HG03520 (cell line): ENCODE measurements around the gene CXCL12.

Experiments used
- ATAC-seq: cut with Tn5 transposase; IDR thresholded peaks from one replicate; pipeline ENCODE4 v1.9.1; 2021; ENCODE audit warnings: mild to moderate bottlenecking, moderate library complexity; ENCODE audit not compliant: unreplicated experiment

Gene CXCL12

GRCh38 chr10:44386546-44387052 lies 1.7 kb upstream of the CXCL12 start:
- no peak for ATAC-seq

DNA sequence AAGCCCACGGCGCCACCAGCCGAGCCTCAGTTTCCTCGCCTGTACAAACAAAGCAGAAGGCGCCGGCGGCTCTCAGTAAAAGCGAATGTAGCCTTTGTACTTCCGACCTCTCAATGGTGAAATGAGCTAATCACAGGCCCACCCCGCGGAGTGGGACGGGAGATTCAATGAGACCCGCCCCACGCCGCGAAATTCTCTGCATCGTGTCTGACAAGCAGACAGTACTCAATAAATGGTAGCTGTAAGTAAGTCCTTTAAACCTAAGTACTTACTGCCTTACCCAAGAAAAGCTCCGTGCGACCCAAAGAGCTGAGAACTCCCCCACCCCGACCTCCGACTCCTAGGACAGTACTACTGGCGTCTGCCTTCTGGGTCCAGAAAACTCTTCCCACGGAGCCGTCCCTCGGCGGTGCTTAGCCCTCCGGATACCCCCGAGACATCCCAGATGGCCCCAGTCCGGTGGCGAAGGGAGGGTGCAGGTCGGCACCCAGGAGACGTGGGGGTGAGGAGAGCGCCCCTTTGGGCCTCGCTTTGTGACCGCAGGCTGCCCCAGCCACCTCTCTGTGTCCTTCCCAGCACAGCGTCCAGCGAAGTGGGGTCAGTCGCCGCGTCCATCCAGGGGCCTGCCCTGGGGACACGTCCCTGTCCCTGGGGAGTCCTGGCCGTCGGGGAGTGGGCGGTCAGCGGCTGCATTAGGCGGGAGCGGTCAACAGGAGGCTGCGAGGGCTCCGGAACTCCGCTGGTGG lies 972 bp upstream of the CXCL12 start:
- ATAC-seq, result no peak

DNA sequence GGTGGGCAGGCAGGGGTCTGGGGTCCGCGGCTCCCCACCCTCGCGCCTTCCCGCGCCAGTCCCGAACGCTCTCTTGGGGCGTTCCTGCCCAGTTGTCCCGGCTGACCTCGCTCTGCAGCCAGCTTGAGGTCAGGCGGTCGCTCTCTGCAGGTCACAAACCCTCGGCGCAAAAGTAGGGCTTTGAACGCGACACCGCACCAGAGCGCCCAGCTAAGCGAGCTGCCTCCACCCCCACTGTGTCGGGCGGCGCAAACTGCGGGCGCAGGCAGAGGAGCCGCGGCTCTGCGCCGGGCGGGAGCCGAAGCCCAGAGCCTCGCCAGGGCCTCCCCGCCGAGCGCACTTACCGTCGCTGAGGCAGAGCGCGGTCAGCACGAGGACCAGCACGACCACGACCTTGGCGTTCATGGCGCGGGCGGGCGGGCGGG lies 284 bp downstream of the CXCL12 start:
- ATAC-seq, result no peak

- ATAC-seq, result no peak
These were observed 922 bp downstream of the CXCL12 start for GRCh38 chr10:44383749-44384600.

GRCh38 chr10:44382981-44383748 lies 1.7 kb downstream of the CXCL12 start:
- ATAC-seq, result no peak

DNA sequence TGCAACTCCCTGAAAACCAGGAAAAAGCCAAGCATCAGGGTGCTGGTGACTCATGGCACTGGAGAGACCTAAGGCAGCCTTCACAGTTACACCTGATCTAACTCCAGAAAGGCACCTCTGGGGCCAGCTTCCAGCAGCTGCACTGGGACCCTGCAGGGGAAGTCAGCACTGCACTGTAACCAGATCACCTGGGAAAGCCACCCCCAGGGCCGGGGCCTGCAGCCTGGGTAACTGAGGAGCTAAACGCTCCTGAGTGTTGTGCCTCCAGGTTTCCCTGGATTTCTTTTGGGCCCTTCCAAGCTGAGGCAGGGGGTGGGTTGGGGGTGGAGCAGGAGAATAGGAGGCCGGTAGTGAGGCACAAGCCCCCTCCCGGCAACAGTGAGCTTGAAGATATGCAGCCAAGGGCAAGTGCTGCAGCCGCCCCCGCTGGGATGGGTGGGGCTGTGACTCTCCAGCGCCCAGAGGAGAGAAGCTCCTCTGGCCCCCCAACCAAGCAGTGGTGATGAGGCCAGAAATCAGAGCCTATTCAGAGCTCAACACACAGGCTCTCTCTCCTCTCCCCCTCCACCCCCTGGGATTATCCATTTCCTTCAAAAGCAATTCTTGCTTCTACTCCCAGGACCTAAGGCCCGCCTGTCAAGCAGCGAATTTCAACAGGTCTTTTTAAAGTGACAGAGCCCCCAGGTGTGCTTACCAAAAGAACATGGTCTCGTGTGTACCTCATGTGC lies 2.6 kb downstream of the CXCL12 start:
- ATAC-seq, result no peak

- no peak for ATAC-seq
These were observed 3.9 kb downstream of the CXCL12 start for GRCh38 chr10:44380829-44381600.

- no peak for ATAC-seq
These were observed 5.0 kb downstream of the CXCL12 start for GRCh38 chr10:44379907-44380306.

DNA sequence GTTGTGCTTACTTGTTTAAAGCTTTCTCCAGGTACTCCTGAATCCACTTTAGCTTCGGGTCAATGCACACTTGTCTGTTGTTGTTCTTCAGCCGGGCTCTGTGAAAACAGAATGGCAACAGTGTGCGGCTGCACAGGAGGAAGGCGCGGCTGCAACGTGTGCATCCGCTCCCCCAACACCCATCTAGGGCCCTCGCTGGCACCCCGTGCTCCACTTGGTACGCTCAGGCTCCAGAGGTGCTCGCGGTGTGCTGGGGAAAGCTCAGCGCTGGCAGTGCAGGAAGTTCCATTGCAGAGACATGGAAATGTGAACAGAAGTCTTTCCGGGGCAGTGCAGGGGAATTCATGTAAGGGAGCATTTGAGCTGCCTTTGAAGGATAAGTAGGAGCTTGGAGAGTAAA lies 6.3 kb downstream of the CXCL12 start:
- no peak for ATAC-seq

DNA sequence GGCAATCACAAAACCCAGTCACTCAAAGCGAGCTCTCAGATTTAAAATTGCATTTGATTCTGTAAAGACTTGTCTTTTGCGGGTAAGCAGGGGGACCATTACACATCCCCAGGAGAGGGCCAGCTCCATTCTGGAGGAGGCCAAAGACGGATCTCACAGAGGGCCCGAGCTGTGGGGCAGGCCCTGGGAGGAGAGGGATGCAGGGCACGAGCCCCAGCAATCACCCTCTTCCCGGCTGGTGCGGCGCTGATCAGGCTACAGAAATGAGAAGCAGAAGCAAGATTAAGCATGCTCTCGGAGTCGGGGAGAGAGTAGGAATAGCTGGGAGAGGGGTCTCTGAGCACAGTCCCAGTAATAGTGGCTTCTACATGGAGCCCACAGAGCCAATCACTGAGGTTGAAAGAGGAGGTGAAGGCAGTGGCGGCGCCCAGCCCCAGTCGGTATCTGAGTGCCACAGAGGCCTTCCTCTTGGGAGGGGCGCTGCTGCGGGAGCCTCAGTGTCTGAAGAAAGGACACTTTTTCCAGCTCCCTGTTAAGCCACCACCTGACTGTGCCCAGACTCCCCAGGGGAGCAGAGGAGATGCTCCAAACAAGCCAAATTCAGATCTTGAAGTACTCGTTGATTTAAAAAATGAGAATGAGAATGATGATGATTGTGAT lies 7.1 kb downstream of the CXCL12 start:
- no peak for ATAC-seq

GRCh38 chr10:44376472-44377099 lies 8.3 kb downstream of the CXCL12 start:
- ATAC-seq, result no peak

DNA sequence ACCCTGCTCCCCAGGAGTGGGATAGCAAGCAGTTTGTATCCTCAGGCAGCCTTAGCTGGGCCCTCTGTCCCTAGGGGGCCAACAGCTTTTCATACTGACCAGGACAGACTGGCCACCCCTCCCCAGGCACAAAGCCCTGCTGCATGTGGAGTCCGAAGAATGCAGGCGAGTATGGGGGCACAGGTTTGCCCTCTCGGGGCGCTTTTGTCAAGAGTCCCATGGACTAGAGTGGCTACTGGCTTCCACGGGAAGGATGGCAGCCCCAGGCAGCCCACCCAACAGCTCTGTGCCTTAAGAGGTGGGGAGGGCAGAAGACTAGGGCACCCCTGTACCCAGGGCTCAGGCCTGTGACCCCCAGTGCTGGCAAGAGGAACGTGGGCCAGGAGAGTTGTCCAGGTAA lies 10.7 kb downstream of the CXCL12 start:
- no peak for ATAC-seq

DNA sequence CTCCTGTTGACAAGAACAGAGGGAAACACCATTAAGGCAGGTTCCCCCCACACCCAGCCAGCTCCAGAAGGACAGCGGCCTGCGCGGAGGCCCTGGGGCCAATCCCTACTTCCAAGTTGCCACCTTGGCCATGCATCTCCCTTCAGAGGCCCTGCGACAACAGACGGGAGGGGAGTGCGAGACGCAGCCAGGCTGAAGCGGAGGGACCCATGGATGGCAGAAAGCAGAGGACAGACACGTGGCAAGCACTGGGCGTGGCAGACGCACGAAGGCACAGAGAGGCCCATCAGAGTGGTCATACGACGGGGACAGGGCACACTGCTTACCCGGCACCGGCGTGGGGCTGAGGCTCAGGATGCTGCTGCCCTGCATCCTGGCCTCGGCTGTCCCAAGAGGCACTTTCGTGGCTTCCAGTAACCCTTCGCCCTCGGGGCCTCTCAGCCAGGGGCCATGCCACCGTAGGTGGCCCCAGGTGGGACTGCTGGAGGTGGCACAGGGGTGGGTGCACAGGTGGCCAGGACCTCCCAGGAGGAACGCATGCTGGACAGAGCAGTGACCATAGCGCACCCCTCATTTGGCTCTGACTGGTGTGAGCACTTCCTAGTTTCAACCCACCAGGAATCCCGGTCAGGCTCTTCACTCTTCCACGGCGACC lies 11.4 kb downstream of the CXCL12 start:
- no peak for ATAC-seq

GRCh38 chr10:44372181-44372580 lies 12.7 kb downstream of the CXCL12 start:
- no peak for ATAC-seq

DNA sequence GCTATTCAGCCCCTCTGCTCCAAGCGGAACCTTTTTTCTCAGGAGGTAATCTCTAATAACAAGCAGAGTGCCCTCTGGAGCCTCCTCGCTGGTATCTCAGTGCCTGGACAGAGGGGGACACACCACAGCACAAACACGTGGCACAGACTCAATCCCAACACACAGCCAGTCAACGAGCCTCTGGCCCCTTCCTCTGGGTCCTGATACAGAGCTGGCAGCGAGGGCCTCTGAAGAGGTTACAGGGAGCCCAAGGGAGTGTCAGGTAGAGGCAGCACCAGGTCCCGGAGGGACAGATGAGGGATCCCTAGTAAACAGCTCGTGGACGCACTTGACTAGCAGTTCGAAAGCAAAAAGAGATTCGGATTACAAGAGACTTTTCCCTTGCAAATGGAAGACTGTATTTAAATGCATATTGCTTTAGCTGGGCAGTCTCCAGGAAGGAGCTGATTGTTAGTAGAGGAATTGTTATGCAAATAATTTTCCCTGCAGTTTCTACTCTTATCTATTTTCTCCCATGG lies 14.1 kb downstream of the CXCL12 start:
- no peak for ATAC-seq

- no peak for ATAC-seq
These were observed 15.0 kb downstream of the CXCL12 start for GRCh38 chr10:44369854-44370253.

GRCh38 chr10:44369296-44369695 lies 15.6 kb downstream of the CXCL12 start:
- no peak for ATAC-seq

GRCh38 chr10:44368637-44369036 lies 16.3 kb downstream of the CXCL12 start:
- no peak for ATAC-seq
